Stomach smooth muscle (tissue), 2 donors: ENCODE results near the gene NBPF12.
"Not testable (repeated sequence)": the region's sequence is repeated elsewhere in the genome, so short reads cannot be mapped to it uniquely, and the experiment has no call there.

Source experiments
- H3K27ac ChIP-seq: one replicate; pipeline ENCODE4 v1.7.0; 2013; ENCODE audit warnings: mild to moderate bottlenecking, low read length, inconsistent platforms
- H3K27me3 ChIP-seq, 2 donors: one replicate each; pipeline ENCODE4 v1.7.0; 2013; ENCODE audit warnings: low read length in 2 of 2; ENCODE audit not compliant: insufficient read depth in 2 of 2, control insufficient read depth in 1 of 2
- H3K36me3 ChIP-seq, 2 donors: one replicate each; pipeline ENCODE4 v1.7.0; 2013; ENCODE audit warnings: low read length in 2 of 2; ENCODE audit not compliant: control insufficient read depth in 2 of 2, insufficient read depth in 2 of 2
- H3K4me1 ChIP-seq: one replicate; pipeline ENCODE4 v1.7.0; 2013; ENCODE audit warnings: low read length; ENCODE audit not compliant: control insufficient read depth, insufficient read depth
- H3K4me3 ChIP-seq, 2 donors: one replicate each; pipeline ENCODE4 v1.7.0; 2013; ENCODE audit warnings: low read length in 2 of 2
- H3K9ac ChIP-seq, 2 donors: one replicate each; pipeline ENCODE4 v1.7.0; 2013; ENCODE audit warnings: low read length in 2 of 2, mild to moderate bottlenecking in 1 of 2
- H3K9me3 ChIP-seq, 2 donors: one replicate each; pipeline ENCODE4 v1.7.0; 2013; ENCODE audit warnings: low read length in 2 of 2; ENCODE audit not compliant: control insufficient read depth in 2 of 2
- donor health status: healthy.
- donor health status: Pancreatic carcinoma.

Gene NBPF12

GRCh38 chr1:146934390-146935223, 3.5 kb upstream of the NBPF12 start:
- not testable (repeated sequence) for H3K4me3 ChIP-seq, H3K27ac ChIP-seq, H3K9me3 ChIP-seq, H3K9ac ChIP-seq, H3K4me1 ChIP-seq, H3K36me3 ChIP-seq, H3K27me3 ChIP-seq

DNA sequence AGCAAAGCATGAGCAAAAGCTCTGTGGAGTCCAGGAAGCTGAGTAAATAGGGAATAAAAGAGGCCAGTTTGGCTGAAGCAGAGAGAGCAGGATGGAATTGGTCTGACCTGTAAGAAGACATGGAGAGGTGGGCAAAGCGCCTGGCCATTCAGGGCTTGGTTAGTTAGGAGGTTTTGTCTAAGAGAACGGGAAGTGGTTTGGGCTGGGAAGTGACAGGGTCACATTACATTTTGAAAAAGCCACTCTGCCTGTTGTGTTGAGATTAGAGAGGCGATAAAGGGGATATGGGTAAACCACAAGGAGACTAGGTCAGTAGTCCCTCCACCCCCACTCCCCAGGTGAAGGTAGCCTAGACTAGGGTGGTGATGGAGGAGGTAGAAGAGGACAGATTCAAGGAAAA, 662 bp upstream of the NBPF12 start:
- H3K9ac ChIP-seq, result not testable (repeated sequence)

DNA sequence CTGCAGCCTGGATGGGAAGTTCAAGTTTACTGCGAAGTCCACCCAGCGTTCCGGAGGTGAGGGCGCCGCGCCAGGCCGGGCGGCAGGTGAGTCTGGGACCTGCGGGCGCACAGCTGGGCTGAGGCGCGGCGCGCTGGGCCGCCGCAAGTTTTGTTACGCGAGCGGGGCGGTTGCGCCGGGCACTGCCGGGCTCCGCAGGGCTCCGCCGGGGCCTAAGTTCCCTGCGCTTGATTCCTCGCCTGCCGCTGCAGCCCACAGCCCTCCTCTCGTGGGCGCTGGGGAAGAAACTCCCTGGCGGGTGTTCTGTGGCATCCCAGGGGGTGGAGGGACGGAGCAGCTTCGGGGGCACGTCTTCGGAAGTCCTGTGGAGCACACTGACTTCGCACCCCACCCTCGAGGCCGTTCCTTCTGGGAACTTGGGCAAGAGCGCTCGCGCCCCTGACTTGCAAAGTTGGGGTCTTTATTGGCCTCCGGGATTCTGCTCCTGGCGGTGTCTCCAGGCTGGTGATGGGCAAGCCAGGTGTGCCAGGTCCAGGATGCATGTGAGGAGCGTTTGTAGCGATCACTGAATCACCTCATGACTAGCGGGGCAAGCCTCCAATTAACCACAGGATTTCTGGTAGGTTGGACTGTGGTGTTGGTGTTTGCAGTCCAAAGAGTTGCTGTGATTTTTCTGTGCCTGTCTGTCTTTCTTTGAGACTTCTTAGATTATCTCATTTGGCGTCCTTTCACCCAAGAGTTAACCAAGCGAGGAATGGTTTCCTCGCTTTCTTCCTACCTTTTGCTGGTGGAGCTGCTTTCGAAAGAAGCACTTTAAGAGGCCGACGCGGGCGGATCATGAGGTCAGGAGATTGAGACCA, 1.0 kb downstream of the NBPF12 start:
- not testable (repeated sequence) for H3K4me1 ChIP-seq, H3K36me3 ChIP-seq, H3K27me3 ChIP-seq, H3K9me3 ChIP-seq
- peak overlapping the region; percentile 55 for H3K27ac ChIP-seq
- H3K4me3 ChIP-seq, result peak overlapping the region; percentile 51 to 74
- H3K9ac ChIP-seq, result peak overlapping the region; percentile 29 to 55

More for the DNA sequence above, 662 bp upstream of the NBPF12 start:
- H3K36me3 ChIP-seq, H3K9me3 ChIP-seq, H3K4me3 ChIP-seq, H3K4me1 ChIP-seq, H3K27ac ChIP-seq, H3K27me3 ChIP-seq: not testable (repeated sequence)

DNA sequence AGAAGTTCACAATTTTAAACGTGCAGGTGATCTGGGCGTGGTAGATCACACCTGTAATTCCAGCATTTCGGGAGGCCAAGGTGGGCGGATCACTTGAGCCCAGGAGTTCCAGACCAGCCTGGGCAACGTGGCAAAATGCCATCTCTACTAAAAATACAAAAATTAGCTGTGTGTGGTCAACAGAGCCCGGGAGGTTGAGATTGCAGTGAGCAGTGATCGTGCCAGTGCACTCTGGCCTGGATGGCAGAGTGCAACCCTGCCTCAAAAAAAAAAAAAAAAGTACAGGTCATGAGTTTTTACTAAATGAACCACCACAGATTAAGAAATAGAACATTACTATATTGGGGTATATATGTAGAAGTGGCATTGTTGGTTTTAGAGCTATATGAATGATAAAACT, 2.2 kb downstream of the NBPF12 start:
- H3K27ac ChIP-seq, H3K27me3 ChIP-seq, H3K36me3 ChIP-seq, H3K9me3 ChIP-seq, H3K9ac ChIP-seq, H3K4me1 ChIP-seq, H3K4me3 ChIP-seq: not testable (repeated sequence)

DNA sequence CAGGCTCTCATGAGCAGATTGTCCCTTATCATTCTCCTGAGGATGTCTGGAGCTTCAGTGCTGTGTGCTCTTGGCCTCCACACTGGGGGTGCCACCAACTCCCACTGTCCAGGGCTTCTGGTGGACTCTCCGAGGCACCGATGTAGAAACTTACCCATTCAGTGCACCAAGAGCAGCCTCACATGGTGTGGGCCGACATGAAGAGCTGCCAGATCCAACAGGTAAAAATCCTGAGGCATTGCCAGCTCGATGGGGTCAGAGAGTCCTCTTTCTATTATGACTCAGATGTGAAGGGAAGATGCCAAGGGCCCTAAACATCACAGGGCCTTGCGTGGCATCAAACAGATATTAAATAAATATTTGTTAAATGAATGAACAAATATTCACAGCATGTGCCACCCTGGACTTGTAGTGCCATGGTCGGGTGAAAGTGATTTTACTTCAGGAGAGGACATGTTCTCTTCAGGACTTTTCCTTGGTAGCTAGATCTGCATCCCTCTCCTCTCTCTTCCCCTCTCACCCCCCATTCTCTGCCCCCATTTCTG, 5.3 kb downstream of the NBPF12 start:
- H3K27me3 ChIP-seq, H3K9ac ChIP-seq, H3K4me3 ChIP-seq, H3K4me1 ChIP-seq, H3K9me3 ChIP-seq, H3K36me3 ChIP-seq, H3K27ac ChIP-seq: not testable (repeated sequence)

- not testable (repeated sequence) for H3K27ac ChIP-seq, H3K36me3 ChIP-seq, H3K9ac ChIP-seq, H3K4me3 ChIP-seq, H3K4me1 ChIP-seq, H3K9me3 ChIP-seq, H3K27me3 ChIP-seq
Observed at GRCh38 chr1:146948127-146948526, 10.0 kb downstream of the NBPF12 start.

DNA sequence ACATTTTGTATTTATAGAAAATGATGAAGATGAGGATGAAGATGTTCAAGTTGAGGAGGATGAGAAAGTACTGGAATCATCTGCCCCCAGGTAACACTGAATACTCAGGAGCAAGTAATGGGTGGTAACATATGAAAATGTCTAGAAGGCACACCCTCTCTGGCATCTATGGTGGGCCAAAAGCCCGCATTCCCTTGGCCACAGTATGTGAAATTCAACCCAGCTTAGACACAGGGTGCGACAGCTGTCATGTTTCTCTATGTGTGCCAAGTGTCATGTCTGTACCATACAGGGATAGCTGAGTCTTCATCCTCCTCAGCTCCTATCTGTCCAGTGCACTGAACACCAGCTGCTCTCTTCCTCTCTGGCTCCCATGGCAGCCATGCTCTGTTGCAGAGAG, 26.2 kb downstream of the NBPF12 start:
- H3K4me3 ChIP-seq, H3K27me3 ChIP-seq, H3K36me3 ChIP-seq, H3K9me3 ChIP-seq, H3K4me1 ChIP-seq, H3K9ac ChIP-seq, H3K27ac ChIP-seq: not testable (repeated sequence)

DNA sequence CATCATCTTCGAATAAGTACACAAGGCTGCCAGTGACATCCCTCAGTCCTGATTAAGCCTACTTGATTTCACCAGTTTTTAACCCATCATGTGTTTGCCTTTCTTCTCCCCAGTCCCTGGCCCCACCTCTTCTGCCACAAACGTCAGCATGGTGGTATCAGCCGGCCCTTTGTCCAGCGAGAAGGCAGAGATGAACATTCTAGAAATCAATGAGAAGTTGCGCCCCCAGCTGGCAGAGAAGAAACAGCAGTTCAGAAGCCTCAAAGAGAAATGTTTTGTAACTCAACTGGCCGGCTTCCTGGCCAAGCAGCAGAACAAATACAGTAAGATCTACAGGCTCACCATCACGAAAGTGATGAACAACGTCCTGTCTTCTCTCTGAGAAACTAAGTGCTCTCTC, 28.2 kb downstream of the NBPF12 start:
- not testable (repeated sequence) for H3K4me3 ChIP-seq, H3K9ac ChIP-seq, H3K4me1 ChIP-seq, H3K27ac ChIP-seq, H3K36me3 ChIP-seq, H3K9me3 ChIP-seq, H3K27me3 ChIP-seq

- not testable (repeated sequence) for H3K4me1 ChIP-seq, H3K9me3 ChIP-seq, H3K9ac ChIP-seq, H3K27me3 ChIP-seq, H3K36me3 ChIP-seq, H3K4me3 ChIP-seq, H3K27ac ChIP-seq
Observed at GRCh38 chr1:146970656-146971055, 32.5 kb downstream of the NBPF12 start.

GRCh38 chr1:146972681-146973080, 34.6 kb downstream of the NBPF12 start:
- H3K9ac ChIP-seq, H3K9me3 ChIP-seq, H3K27me3 ChIP-seq, H3K4me1 ChIP-seq, H3K4me3 ChIP-seq, H3K36me3 ChIP-seq, H3K27ac ChIP-seq: not testable (repeated sequence)

DNA sequence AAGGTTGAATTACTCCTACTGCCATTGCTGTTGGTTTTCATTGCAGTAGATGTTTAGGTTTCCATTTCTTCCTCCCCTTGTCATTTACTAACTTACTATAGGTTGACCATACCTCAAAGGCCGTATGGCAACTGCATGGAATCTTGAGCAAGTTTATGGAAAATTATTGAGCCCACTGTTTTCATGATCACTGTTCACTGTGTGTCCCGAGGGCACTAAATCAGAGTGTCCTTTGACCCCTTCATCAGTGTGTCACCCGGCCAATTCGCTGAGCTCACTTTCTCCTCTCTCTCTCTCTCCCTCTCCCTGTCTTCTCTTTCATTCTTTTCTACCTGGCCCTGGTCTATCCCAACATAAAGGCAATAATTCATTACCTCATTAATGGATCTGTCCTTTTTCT, 47.7 kb downstream of the NBPF12 start:
- H3K4me1 ChIP-seq, H3K4me3 ChIP-seq, H3K9me3 ChIP-seq, H3K36me3 ChIP-seq, H3K27ac ChIP-seq, H3K27me3 ChIP-seq, H3K9ac ChIP-seq: not testable (repeated sequence)
